HPDE6-E6E7 (cell line): ENCODE measurements around the gene CD9.
A peak's percentile ranks its signal among the peaks of the same experiment; 100 is the strongest.
"Not testable (repeated sequence)": the region's sequence is repeated elsewhere in the genome, so short reads cannot be mapped to it uniquely, and the experiment has no call there.

Experiments
- DNase-seq: peaks from one replicate; pipeline ENCODE4 v3.0.0; 2011; ENCODE audit warnings: missing footprints; ENCODE audit errors: extremely low spot score

The CD9 gene

GRCh38 chr12:6200256-6201212 is at the start of gene CD9:
TSS of gene CD9 (plus strand) at chr12:6200400. CDS start at chr12:6200500, 100 bp downstream.
- DNase-seq = no peak

GRCh38 chr12:6154730-6155459 is 45.3 kb upstream of the CD9 start:
- DNase-seq = no peak

GRCh38 chr12:6157482-6157881 is 42.7 kb upstream of the CD9 start:
- no peak for DNase-seq

GRCh38 chr12:6158255-6158654 is 41.9 kb upstream of the CD9 start:
- DNase-seq = no peak

- no peak for DNase-seq
Observed at GRCh38 chr12:6158749-6159148, 41.5 kb upstream of the CD9 start.

GRCh38 chr12:6159166-6160011 is 40.8 kb upstream of the CD9 start:
- DNase-seq = not testable (repeated sequence)

GRCh38 chr12:6160049-6160649 is 40.1 kb upstream of the CD9 start:
- DNase-seq = not testable (repeated sequence)

GRCh38 chr12:6161124-6161882 is 38.9 kb upstream of the CD9 start:
- DNase-seq = no peak

GRCh38 chr12:6163416-6164060 is 36.7 kb upstream of the CD9 start:
- DNase-seq = no peak

- DNase-seq = no peak
Observed at GRCh38 chr12:6165395-6165794, 34.8 kb upstream of the CD9 start.

GRCh38 chr12:6166808-6167207 is 33.4 kb upstream of the CD9 start:
- no peak for DNase-seq

GRCh38 chr12:6167327-6168280 is 32.6 kb upstream of the CD9 start:
- peak; percentile 78 for DNase-seq

GRCh38 chr12:6171409-6172015 is 28.7 kb upstream of the CD9 start:
- no peak for DNase-seq

- DNase-seq = no peak
Observed at GRCh38 chr12:6172086-6172485, 28.1 kb upstream of the CD9 start.

- DNase-seq = no peak
Observed at GRCh38 chr12:6172862-6173261, 27.3 kb upstream of the CD9 start.

GRCh38 chr12:6177642-6178358 is 22.4 kb upstream of the CD9 start:
- DNase-seq = no peak

- DNase-seq = no peak
Observed at GRCh38 chr12:6178981-6179761, 21.0 kb upstream of the CD9 start.
